ENCODE data around the gene ZNF697. TPM values are rescaled to one million over a fixed set of nuclear protein-coding genes. Genes with fewer than 3 reads are reported as not detected.

The ZNF697 gene
- total and polyA plus RNA-seq, 10 of the 15 experiments (the other 5 are each of a cell fraction or from before 2014, with no cell fraction given) = 0.48 to 5.9 (median 3.0) TPM

- no peak for DNase-seq (ENCODE audit: low read depth, low spot score)
- Histone ChIP-seq H4K20me1 (ENCODE audit: control insufficient read depth, insufficient read depth) (no peaks in the 10 kb centered on the region), H2AFZ (ENCODE audit: control insufficient read depth, low read depth, low read length) (no peak overlapping the region), H3K9ac (ENCODE audit: control insufficient read depth, insufficient read depth, low read length) (no peak overlapping the region), H3K79me2 (ENCODE audit: control insufficient read depth, insufficient read depth, low read length) (no peaks in the 10 kb centered on the region; the same call in 1 of the 2 replicates), H3K4me1 (ENCODE audit: control insufficient read depth, insufficient read depth, low read length) (peaks cover 7% of the 10 kb centered on the region), H3K27ac (ENCODE audit: control insufficient read depth, insufficient read depth) (no peak overlapping the region), H3K9me3 (replicated peaks; ENCODE audit: control insufficient read depth, insufficient read depth, low read length) (no peaks in the 10 kb centered on the region), H3K36me3 (ENCODE audit: control insufficient read depth in 2 of 2, insufficient read depth in 2 of 2, low read length in 1 of 2) (no peaks in the 10 kb centered on the region), H3K4me2 (ENCODE audit: control insufficient read depth, insufficient read depth) (no peak overlapping the region), H3K4me3 (no peak overlapping the region), H3K27me3 (replicated peaks in 1 of 2; ENCODE audit: control insufficient read depth in 2 of 2, insufficient read depth in 2 of 2, low read length in 1 of 2) (no peaks in the 10 kb centered on the region)
- in situ Hi-C loops (cut with MboI) (no loop called here), intact Hi-C loops (cut with micrococcal nuclease; ENCODE audit: unreplicated experiment) (no loop called here)
- TF ChIP-seq RBBP5 (conservative IDR thresholded peaks at IDR 0.05) (no peak), POU2F2 (IDR thresholded peaks at IDR 0.05; ENCODE audit: borderline replicate concordance, low read depth, low read length) (0 out of 3 replicates have a peak, but pooled peaks have one; percentile 27)
- ChIA-PET POLR2A (interaction anchor here (3.2 kb wide), 1 partner anchor 9 kb away, joined by 13 read pairs; no protein-coding TSS in a partner anchor), SMC1A (ENCODE audit: uncharacterized antibody, unreplicated experiment) (interaction anchor here (1.4 to 14.4 kb wide), 4 partner anchors 10 to 23 kb away, joined by 3 to 163 read pairs (median 5); no protein-coding TSS in a partner anchor), RAD21 (ENCODE audit: unreplicated experiment) (interaction anchor here (6.1 kb wide), 1 partner anchor 9 kb away, joined by 74 read pairs; no protein-coding TSS in a partner anchor), CTCF (interaction anchor here (10.7 kb wide), 1 partner anchor 10 kb away, joined by 87 read pairs; no protein-coding TSS in a partner anchor)
- FAIRE-seq = no peak
- WGBS (ENCODE audit: insufficient coverage, insufficient replicate concordance, low lambda C conversion rate, missing lambda C conversion rate) = 0% methylated on average over 1 of the region's 1 CpG
- ATAC-seq = no peak
- BruUV-seq (replicated peaks) = no TSS peak
These were observed 3.6 kb upstream of the ZNF697 start for GRCh38 chr1:119651641-119652040.

GRCh38 chr1:119651133-119651532 lies 3.1 kb upstream of the ZNF697 start:
- DNase-seq (ENCODE audit: low read depth, low spot score) = no peak
- Histone ChIP-seq H3K9ac (ENCODE audit: control insufficient read depth, insufficient read depth, low read length) (no peak overlapping the region), H3K27me3 (replicated peaks in 1 of 2; ENCODE audit: control insufficient read depth in 2 of 2, insufficient read depth in 2 of 2, low read length in 1 of 2) (no peaks in the 10 kb centered on the region), H2AFZ (ENCODE audit: control insufficient read depth, low read depth, low read length) (no peak overlapping the region), H3K79me2 (ENCODE audit: control insufficient read depth, insufficient read depth, low read length) (no peaks in the 10 kb centered on the region; the same call in 1 of the 2 replicates), H3K4me2 (ENCODE audit: control insufficient read depth, insufficient read depth) (no peak overlapping the region), H3K9me3 (replicated peaks; ENCODE audit: control insufficient read depth, insufficient read depth, low read length) (no peaks in the 10 kb centered on the region), H4K20me1 (ENCODE audit: control insufficient read depth, insufficient read depth) (no peaks in the 10 kb centered on the region), H3K4me1 (ENCODE audit: control insufficient read depth, insufficient read depth, low read length) (peaks cover 2% of the 10 kb centered on the region), H3K27ac (ENCODE audit: control insufficient read depth, insufficient read depth) (no peak overlapping the region), H3K36me3 (ENCODE audit: control insufficient read depth in 2 of 2, insufficient read depth in 2 of 2, low read length in 1 of 2) (no peaks in the 10 kb centered on the region), H3K4me3 (no peak overlapping the region)
- BruUV-seq (replicated peaks) = no TSS peak
- in situ Hi-C loops (cut with MboI) = no loop called here
- intact Hi-C loops (cut with micrococcal nuclease; ENCODE audit: unreplicated experiment) = no loop called here
- no peak for TF ChIP-seq LARP7 (IDR thresholded peaks at IDR 0.05)
- no peak for TF ChIP-seq TAF1 (IDR thresholded peaks at IDR 0.05; ENCODE audit: borderline replicate concordance, low read depth, low read length)
- no peak for TF ChIP-seq SMARCA5 (IDR thresholded peaks at IDR 0.05)
- no peak for TF ChIP-seq IKZF1 (conservative IDR thresholded peaks at IDR 0.05)
- no peak for TF ChIP-seq CHD4 (IDR thresholded peaks at IDR 0.05)
- TF ChIP-seq USF1 (IDR thresholded peaks at IDR 0.05; ENCODE audit: borderline replicate concordance, extremely low read length, insufficient read depth, low read depth, low read length) = no peak
- no peak for TF ChIP-seq SIX5 (IDR thresholded peaks at IDR 0.05; ENCODE audit: low read depth, low read length, severe bottlenecking)
- no peak for TF ChIP-seq ELK1 (IDR thresholded peaks at IDR 0.05; ENCODE audit: low read depth, low read length)
- TF ChIP-seq WRNIP1 (IDR thresholded peaks at IDR 0.05; ENCODE audit: borderline replicate concordance, low read depth, low read length) = no peak
- TF ChIP-seq PML (IDR thresholded peaks at IDR 0.05; ENCODE audit: low read length) = no peak
- no peak for FAIRE-seq
- ATAC-seq = no peak
- ChIA-PET SMC1A (ENCODE audit: uncharacterized antibody, unreplicated experiment) (interaction anchor here (1.4 to 14.4 kb wide), 4 partner anchors 10 to 24 kb away, joined by 3 to 163 read pairs (median 5); no protein-coding TSS in a partner anchor), RAD21 (ENCODE audit: unreplicated experiment) (interaction anchor here (6.1 kb wide), 1 partner anchor 10 kb away, joined by 74 read pairs; no protein-coding TSS in a partner anchor), POLR2A (interaction anchor here (3.2 kb wide), 1 partner anchor 9 kb away, joined by 13 read pairs; no protein-coding TSS in a partner anchor), CTCF (interaction anchor here (10.7 kb wide), 1 partner anchor 11 kb away, joined by 87 read pairs; no protein-coding TSS in a partner anchor)
- 68% methylated on average over 2 of the region's 2 CpGs for WGBS (ENCODE audit: insufficient coverage, insufficient replicate concordance, low lambda C conversion rate, missing lambda C conversion rate)

Data from GM12878 (cell line).